HPDE6-E6E7 (cell line): ENCODE measurements around the gene CHRNB1.
"Not testable (repeated sequence)": the region's sequence is repeated elsewhere in the genome, so short reads cannot be mapped to it uniquely, and the experiment has no call there.

Experiments
- DNase-seq: peaks from one replicate; pipeline ENCODE4 v3.0.0; 2011; ENCODE audit warnings: missing footprints; ENCODE audit errors: extremely low spot score

CHRNB1 gene

DNA sequence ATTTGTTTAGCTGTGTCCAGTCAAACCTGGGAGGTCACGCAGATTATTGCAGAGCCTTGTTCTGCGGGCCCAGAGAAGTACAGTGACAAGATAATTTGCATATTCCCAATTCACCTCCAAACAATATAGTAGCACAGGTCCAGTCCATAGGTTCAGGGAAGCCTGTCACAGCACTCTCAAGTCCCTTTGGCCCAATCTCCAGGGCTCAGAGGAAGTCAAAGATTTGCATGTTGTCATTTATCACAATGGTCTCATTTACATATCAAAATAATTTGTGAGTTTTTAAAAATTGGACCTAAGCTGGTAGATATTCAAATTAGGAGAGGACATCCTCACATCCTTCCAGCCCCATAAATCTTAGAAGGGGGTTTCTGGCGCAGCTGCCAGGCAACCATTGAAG lies 22.6 kb downstream of the CHRNB1 start:
- no peak for DNase-seq

DNA sequence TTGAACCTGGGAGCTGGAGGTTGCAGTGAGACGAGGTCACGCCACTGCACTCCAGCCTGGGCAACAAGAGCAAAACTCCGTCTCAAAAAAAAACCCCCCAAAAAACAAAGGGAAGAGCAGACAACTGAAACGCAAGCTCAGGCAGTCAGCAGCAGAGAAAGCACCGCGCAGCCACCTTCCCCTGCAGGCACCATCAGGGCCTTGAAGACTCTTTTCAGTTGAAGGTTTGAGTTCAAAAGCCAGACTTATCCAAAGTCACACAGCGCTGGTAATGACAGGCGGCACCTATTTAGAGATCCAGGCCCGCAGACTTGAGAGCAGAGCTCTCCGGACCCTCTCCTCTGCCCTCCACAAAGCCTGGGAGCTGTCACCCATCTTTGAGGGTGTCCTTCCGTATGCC lies 23.4 kb downstream of the CHRNB1 start:
- DNase-seq, result no peak

DNA sequence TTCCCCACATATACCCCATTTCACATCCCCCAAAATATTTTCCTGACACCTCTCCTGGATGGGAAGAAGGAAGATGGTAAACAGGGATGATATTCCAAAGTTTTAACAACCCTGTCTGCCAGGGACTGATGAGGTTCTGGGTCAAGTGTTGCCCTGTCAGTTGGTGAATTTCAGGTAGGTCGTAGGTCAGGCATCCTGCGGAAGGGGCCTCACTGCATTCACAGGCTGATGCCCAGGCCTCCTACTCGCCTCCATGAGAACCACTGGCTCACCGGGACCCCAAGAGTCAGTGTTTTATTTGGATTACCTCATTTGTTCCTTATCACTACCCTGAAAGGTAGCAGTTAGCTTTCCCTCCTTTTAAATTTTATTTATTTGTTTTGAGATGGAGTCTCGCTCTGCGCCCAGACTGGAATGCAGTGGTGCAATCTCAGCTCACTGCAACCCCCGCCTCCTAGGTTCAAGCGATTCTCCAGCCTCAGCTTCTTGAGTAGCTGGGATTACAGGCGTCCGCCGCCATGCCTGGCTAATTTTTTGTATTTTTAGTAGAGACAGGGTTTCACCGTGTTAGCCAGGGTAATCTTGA lies 24.0 kb downstream of the CHRNB1 start:
- DNase-seq, result no peak

DNA sequence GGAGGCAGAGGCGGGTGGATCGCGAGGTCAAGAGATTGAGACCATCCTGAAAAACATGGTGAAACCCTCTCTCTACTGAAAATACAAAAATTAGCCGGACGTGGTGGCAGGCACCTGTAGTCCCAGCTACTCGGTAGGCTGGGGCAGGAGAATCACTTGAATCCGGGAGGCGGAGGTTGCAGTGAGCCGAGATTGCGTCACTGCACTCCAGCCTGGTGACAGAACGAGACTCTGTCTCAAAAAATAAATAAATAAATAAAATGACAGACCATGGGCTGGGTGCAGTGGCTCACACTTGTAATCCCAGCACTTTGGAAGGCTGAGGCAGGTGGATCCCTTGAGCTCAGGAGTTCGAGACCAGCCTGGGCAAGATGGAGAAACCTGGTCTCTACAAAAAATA lies 25.0 kb downstream of the CHRNB1 start:
- DNase-seq, result not testable (repeated sequence)

DNA sequence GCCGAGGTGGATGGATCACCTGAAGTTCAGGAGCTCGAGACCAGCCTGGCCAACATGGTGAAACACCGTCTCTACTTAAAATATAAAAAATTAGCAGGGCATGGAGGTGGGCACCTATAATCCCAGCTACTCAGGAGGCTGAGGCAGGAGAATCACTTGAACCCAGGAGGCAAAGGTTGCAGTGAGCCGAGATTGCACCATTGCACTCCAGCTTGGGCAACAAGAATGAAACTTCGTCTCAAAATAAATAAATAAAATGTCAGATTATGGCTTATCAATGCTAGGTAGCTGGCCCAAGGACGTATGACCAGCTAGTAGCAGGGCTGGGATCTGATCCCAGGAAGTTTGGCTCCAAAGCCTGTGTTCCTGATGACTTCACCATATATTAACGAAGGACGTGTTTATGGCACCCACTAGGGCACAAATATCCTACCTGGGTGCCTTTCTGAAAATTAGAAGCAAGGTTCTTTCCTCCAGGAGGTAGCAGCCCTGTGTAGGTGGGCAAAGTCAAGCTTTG lies 25.7 kb downstream of the CHRNB1 start:
- not testable (repeated sequence) for DNase-seq

DNA sequence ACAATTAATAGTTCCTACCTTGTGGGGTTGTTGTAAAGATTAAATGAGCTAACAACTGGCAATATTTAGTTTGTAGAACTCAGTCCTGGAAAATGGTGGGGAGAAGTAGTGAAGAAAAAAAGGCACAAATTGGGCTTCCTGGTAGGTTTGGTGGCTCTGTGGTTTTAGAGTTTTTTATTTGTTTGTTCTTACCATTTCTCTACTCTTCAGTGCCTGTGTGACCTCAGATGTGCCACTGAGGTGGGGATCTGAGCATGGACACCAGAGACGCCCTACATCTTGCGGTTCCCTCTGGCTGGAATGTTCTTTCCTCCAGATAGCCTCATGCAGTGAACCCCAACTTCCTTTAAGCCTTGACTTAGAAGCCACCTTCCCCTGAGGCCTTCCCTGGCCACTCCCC lies 26.9 kb downstream of the CHRNB1 start:
- DNase-seq, result no peak

DNA sequence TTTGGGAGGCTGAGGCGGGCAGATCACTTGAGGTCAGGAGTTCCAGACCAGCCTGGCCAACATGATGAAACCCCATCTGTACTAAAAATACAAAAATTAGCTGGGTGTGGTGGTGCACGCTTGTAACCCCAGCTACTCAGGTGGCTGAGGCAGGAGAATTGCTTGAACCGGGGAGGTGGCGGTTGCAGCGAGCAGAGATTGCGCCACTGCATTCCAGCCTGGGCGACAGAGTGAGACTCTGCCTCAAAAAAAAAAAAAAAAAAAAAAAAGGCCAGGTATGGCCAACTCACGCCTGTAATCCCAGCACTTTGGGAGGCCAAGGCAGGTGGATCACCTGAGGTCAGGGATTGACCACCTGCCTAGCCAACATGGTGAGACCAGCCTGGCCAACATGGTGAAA lies 29.9 kb downstream of the CHRNB1 start:
- not testable (repeated sequence) for DNase-seq

DNA sequence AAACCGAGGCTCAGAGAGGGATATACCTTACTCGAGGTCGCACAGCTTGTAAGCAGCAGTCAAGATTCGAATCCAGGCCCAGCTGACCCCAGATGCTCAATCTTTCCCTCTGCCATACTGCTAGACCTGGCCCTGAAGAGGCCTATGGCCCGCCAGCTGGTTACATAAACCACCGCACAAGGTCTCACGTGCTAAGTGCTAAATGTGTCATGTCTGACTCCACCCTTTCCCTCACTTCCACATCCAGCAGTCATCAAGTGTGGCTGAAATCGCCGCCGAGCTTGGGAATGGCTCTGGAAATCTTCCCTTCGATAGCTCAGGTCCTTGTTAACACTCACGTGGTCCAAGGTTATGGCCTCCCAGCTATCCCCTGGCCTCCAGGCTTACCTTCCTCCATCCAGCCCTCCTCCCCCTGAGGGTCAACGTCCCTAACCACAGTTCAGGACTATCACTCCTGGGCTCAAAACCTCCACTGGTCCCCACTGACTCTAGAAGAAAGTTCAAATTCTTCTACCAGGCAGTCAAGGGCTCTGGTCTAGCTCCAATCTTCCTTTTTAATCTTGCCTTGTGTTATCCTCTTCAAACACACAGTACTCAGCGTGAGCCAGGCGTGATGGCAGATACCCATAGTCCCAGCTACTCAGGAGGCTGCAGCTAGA lies 31.0 kb downstream of the CHRNB1 start:
- DNase-seq, result no peak

DNA sequence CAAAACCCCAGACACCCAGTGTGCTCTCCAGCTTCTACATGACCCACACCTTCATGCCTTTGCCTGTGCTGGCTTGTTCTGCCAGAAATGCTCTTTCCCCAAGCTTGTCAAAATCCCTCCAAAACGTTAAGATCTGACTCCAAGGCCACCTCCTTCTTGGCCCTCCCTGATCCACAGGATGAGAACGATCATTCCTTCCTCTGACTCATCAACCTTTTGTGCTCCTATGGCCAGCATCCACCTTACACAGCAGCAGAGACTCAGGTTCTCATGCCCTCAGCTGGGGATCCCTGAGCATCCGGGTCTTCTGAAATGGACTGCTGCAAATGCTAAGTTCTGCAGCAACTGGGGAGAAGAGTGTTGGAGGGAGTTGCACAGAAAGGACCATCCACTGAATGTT lies 31.6 kb downstream of the CHRNB1 start:
- DNase-seq, result no peak

DNA sequence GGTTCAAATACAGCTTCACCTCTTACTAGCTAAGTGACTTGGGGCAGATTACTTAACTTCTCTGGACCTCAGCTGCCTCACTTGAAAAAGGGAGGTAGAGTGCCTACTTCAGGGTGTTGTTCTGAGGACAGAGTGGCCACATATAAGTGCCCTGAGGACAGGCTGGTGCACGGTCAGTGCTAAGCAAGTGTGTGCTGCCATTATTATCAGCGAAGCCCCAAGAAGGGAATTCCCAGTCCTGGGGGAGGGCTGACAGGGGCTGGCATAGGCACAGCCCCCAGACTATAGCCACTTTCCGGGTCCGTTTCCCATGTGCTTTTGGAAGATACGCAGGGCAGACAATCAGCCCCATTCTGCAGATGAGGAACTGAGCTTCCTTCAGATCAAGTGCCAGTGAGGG lies 32.1 kb downstream of the CHRNB1 start:
- DNase-seq, result no peak

DNA sequence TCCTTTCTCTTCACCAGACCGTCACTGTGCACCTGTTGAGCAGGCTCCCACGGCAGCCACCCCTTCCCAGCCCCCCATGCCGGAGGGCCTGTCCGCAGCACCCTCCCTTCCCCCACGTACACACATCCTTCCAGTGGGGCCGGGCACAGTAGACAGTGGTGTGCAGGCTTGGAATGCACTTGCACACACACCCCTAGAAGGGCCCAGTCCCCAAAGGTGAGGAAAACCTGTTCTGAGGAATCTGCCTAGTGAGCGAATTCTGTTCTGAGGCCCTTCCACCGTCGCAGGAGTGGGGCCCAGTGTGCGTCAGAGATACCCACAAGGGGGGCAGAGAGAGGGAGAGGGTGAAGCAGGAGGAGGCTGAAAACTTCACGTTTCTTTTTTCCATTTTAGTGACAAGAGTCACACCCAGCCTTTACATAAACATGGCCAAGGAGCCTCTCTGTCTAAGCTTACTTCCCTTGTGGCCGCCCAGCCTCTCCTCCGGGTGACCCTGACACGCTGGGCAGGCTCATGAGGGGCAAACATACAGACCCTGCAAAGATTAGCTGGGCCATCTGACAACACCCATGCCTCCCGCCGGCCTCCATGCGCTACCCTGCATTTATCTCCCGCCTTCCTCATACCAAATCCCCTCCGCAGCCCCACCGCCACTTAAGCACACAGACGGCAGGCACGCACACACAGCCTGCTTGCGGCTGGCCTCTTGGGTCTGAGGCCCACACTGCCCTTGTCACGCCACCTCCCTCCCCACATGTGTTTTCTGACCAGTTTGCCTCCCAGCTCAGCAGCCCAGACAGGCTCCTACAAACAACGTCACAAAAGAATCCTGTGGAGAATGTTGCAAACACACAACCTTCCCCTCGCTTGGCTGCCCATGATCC lies 32.8 kb downstream of the CHRNB1 start:
- peak; percentile 62 for DNase-seq

DNA sequence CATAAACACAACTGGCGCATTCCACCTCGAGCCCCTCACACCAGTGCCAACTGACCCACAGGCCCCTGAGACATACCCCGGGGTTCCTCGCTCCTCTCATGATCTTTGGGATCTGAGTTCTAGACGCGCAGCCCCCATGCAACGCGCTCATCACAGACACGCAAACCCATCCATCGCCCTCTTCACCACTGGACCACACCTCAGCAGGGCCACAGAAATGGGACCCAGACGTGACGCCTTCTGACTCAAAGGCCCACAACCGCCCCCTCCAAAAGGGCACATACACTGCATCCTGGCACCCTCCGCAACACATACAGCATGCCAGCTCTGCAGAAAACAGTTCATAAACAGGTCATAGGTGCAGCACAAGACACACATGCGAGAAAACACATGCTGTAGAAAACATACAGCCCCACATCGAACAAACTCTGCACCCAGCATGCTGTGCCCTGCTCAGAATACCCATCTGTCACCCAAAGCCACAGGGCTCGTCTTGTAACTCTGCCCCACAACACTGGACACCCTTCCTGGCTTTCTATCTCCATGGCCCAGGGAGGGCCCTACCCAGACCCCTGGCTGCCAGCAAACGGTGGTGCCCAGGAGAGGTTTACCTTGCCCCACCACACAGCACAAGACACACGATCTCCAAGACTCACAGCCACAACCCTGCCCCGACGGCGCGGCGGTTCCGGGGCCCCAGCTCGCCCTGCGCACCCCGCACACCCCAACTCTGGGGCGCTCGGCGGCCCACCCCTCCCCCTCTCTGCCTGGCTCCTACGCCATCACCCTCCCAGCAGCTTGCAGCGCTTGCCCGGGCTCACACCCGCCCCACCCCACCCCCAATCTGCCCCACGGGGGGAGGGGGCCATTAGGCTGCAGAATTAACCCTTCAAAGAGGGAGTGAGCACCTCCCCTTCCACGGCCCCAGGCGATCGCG lies 33.7 kb downstream of the CHRNB1 start:
- DNase-seq, result peak; percentile 38

DNA sequence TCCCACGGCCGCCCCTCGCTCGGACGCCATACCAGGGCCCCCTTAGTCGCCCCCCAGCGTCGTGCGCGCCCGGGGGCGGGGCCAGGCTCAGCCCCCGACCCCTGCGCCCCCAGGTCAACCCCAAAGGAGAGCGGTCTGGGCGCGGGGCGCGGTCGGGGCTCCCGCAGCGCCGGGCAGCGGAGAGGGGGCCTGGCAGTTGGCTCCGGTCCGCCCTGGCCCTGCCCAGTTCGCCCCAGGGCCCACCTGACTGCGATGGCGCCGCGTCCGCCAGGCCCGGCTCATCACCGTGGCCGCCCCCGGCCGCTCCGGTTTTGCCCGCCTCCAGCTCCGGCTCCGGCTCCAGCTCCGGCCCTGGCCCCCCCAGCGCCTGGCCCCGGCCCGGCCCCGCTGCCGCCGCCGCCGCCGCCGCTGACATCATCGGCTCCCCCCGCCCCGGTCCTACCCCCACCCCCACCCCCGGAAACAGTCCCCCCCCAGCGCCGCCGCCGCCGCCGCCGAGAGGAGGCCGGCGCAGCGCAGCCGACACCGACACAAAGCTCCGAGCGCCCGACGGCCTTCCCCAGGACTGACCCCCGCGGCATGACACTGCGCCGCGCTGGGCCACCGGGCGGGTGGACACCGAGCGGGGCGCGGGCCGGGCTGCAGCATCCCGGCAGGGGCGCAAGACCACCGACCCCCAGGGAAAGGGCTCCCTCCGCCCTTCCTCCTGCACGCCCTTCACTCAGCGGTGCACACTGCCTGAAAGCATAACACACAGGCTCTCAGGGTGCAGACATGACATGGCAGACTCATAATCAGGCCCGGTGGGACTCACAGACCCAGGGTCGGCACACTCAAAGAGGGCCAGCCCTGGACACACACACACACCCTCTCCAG lies 34.6 kb downstream of the CHRNB1 start, which contains the start of gene ZBTB4:
Gene ZBTB4, minus strand, starts transcription at position 419 of the 876 bp plus-strand sequence. CDS start 12,830 bp downstream, outside the sequence.
- no peak for DNase-seq

DNA sequence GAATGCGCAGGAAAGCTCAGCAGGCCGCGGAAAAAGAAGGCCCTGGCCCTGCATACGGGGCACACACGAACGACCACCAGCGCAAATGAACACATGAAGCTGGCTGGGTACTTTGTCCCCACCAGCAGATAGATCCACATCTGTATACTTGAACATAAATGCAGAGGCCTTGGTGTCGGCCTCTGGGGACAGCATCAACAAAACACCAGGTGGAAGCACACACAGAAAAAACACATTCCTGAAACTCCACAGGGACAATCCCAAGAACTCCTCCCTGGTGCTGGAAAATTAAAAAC lies 35.2 kb downstream of the CHRNB1 start:
- DNase-seq, result no peak

DNA sequence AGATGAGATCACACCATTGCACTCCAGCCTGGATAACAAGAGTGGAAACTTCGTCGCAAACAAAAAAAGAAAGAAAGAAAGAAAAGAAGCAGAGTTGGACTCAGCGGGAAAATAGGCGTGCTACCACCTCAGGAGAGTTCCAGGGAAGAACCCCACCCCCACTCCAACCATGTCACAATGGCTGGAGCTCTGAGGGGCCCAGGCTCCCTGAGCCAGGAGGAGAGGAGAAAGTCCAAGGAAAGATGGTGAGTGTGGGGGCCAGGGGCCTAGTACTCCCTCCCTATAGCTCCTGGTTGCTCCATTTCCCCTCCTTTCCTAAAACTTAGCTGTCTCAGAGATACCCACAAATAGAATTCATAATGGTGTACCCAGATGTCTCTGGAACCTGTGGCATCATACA lies 36.4 kb downstream of the CHRNB1 start, which contains the start of gene SLC35G6:
Gene SLC35G6, plus strand, starts transcription at position 172 of the 400 bp plus-strand sequence. Its CDS starts 71 bp downstream, at position 243.
- not testable (repeated sequence) for DNase-seq

DNA sequence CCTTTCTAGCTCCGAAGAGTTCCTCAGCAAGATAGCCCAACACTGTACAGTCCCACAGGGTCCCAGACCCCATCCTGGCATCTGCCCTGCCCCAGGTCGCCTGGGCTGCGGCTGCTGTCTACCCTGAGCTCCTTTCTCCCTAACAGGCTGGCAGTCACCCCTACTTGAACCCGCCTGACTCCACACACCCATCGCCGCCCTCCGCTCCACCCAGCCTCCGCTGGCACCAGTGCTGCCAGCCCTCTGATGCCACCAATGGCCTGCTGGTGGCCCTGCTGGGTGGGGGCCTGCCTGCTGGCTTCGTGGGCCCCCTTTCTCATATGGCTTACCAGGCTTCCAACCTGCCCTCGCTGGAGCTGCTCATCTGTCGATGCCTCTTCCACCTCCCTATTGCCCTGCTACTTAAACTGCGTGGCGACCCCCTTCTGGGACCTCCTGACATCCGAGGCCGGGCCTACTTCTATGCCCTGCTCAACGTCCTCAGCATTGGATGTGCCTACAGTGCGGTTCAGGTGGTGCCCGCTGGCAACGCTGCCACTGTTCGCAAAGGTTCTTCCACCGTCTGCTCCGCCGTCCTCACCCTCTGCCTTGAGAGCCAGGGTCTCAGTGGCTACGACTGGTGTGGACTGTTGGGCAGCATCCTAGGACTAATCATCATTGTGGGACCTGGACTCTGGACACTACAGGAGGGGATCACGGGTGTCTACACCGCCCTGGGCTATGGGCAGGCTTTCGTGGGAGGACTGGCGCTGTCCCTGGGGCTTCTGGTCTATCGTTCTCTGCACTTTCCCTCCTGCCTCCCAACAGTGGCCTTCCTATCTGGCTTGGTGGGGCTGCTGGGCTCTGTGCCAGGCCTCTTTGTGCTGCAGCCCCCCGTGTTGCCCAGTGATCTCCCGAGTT lies 37.2 kb downstream of the CHRNB1 start:
- DNase-seq, result not testable (repeated sequence)

DNA sequence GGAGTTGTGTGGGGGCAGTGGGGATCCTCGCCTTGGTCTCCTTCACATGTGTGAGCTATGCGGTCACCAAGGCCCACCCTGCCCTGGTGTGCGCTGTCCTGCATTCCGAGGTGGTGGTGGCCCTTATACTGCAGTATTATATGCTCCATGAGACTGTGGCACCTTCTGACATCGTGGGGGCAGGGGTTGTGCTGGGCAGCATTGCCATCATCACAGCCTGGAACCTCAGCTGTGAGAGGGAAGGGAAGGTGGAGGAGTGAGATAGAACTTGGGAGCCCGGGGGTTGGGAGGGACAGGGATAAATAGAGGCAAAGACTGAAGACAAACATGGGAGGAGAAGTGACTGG lies 37.9 kb downstream of the CHRNB1 start:
- not testable (repeated sequence) for DNase-seq

DNA sequence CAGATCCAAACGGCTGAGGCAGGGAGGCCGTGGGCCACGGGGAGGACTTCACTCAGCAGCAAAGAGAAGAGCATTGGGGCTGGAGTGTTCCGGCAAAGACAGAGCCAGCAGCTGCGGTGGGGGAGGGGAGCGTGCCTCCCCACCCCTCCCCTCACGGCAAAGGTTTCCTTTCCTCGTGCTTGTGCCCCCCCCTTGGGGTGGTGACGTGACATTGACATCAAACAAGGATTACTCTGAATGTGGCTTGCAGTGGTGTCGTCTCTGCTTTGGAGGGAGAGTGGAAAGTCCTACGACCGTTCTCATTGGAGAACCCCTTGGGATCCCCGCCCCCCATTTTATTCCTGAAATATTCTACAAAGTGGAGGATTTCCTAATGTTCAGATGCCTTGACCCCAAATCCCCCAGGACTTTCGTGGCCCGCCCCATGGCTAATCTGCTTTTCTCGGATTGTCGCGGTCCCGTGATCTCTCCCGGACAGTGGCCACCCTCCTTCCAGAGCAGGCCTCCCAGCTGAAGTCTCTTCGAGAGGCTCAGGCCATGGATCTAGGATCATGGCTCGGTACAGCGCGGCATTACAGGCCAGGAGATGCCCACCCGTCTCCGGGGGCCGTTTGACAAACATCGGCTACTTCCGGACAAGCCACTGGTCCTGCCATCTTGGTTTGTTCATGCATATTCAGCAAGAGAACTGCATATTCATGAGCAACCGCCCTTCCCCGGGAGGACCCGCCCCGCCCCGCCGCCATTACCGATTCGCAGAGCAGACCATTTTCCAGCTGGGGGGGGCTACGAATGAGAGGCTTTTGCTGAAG lies 38.6 kb downstream of the CHRNB1 start:
- DNase-seq, result peak; percentile 76
